Lung (tissue), 12 donors: Measurements from ENCODE around the gene INHBC. TPM values are rescaled to one million over a fixed set of nuclear protein-coding genes. Genes with fewer than 3 reads are reported as not detected.
"Not testable (repeated sequence)": the region's sequence is repeated elsewhere in the genome, so short reads cannot be mapped to it uniquely, and the experiment has no call there.

Experiments used
- ATAC-seq: fragments of 200-7000 bp; cut with Tn5 transposase; one replicate; pipeline ENCODE4 v1.9.1; 2020; ENCODE audit warnings: moderate number of reproducible peaks; ENCODE audit not compliant: insufficient read depth, low FRiP score
- DNase-seq, 3 donors: peaks; one replicate each; pipeline ENCODE4 v3.0.0-alpha.2; 2013 to 2017
- H3K27ac ChIP-seq, 2 donors: one replicate each; pipeline ENCODE4 v1.5.1; 2013; ENCODE audit warnings: mild to moderate bottlenecking in 2 of 2, moderate library complexity in 2 of 2, control low read depth in 1 of 2, inconsistent platforms in 1 of 2, low read depth in 1 of 2, low read length in 1 of 2
- H3K27me3 ChIP-seq, 3 donors: one replicate each; pipeline ENCODE4 v1.5.1; 2013; ENCODE audit warnings: low read length in 2 of 3; ENCODE audit not compliant: control insufficient read depth in 3 of 3, insufficient read depth in 3 of 3
- H3K36me3 ChIP-seq, 4 donors: one replicate each; pipeline ENCODE4 v1.5.1; 2013; ENCODE audit warnings: low read length in 4 of 4, mild to moderate bottlenecking in 1 of 4, moderate library complexity in 1 of 4; ENCODE audit not compliant: control insufficient read depth in 4 of 4, insufficient read depth in 4 of 4
- H3K4me1 ChIP-seq, 5 donors: one replicate each; pipeline ENCODE4 v1.5.1; 2013; ENCODE audit warnings: low read length in 5 of 5, mild to moderate bottlenecking in 2 of 5, moderate library complexity in 1 of 5; ENCODE audit not compliant: control insufficient read depth in 5 of 5, insufficient read depth in 5 of 5
- H3K4me3 ChIP-seq: one replicate; pipeline ENCODE4 v1.5.1; 2013; ENCODE audit warnings: mild to moderate bottlenecking, control low read depth, moderate library complexity
- H3K9ac ChIP-seq, 2 donors: one replicate each; pipeline ENCODE4 v1.5.1; 2013; ENCODE audit warnings: low read length in 2 of 2, control low read depth in 1 of 2; ENCODE audit not compliant: insufficient read depth in 1 of 2
- H3K9me3 ChIP-seq, 4 donors: one replicate each; pipeline ENCODE4 v1.5.1; 2013; ENCODE audit warnings: low read length in 3 of 4, mild to moderate bottlenecking in 1 of 4, moderate library complexity in 1 of 4; ENCODE audit not compliant: control insufficient read depth in 4 of 4, insufficient read depth in 3 of 4
- CTCF ChIP-seq: IDR thresholded peaks from 2 replicates; pipeline ENCODE4 v1.5.1; 2012; ENCODE audit warnings: mild to moderate bottlenecking; ENCODE audit errors: control extremely low read depth, extremely low read depth
- WGBS, 2 donors: extraction: QIAGEN DNeasy Blood & Tissue Kit; methylation state at CpG; one replicate each; pipeline ENCODE4 v1.1.7; 2013; 5-methylcytosine and 5-hydroxymethylcytosine counted together
- polyA plus RNA-seq, 2 donors: library from polyadenylated mRNA; stranded (reverse); fragments of 200-250 nt; gene quantifications; one replicate each; pipeline ENCODE4 v1.2.1, GENCODE V29; 2013
- total RNA-seq, 2 donors: library from RNA; depleted of rRNA in 1 of 2; stranded (reverse); fragments of >200 nt in 1 of 2; gene quantifications; one replicate each; pipeline ENCODE4 v1.2.1, GENCODE V29; 2014 to 2021
- donor health status: control.
- donor health status: control.
- donor health status: Bipolar disorder and iron deficiency.
- donor health status: healthy.
- donor health status: DM: yes; HTN: yes; CAD: no.

INHBC gene
- total and polyA plus RNA-seq, 4 donors: 0.02 TPM; not detected in 3

GRCh38 chr12:57404966-57405640, 29.5 kb upstream of the INHBC start:
- H3K27ac ChIP-seq: no peak overlapping the region
- 95 to 97% methylated on average over 5 of the region's 5 CpGs for WGBS, 2 donors
- DNase-seq: no peak
- no peaks in the 10 kb centered on the region for H3K27me3 ChIP-seq
- no peak for ATAC-seq
- no peaks in the 10 kb centered on the region for H3K9me3 ChIP-seq
- no peak overlapping the region for H3K4me3 ChIP-seq
- no peak for TF ChIP-seq CTCF
- no peaks in the 10 kb centered on the region for H3K4me1 ChIP-seq
- no peaks in the 10 kb centered on the region for H3K36me3 ChIP-seq
- no peak overlapping the region for H3K9ac ChIP-seq

GRCh38 chr12:57410534-57410933, 24.1 kb upstream of the INHBC start:
- no peak for DNase-seq
- no peak for ATAC-seq
- peaks cover 0 to 3% (median 0%) of the 10 kb centered on the region in 5 donors for H3K4me1 ChIP-seq
- H3K27ac ChIP-seq: no peak overlapping the region
- TF ChIP-seq CTCF: no peak
- no peak overlapping the region for H3K9ac ChIP-seq
- no peaks in the 10 kb centered on the region for H3K27me3 ChIP-seq
- no peak overlapping the region for H3K4me3 ChIP-seq
- peaks cover 0 to 1% (median 0%) of the 10 kb centered on the region in 4 donors for H3K36me3 ChIP-seq
- 79 to 90% methylated on average over 4 of the region's 4 CpGs for WGBS, 2 donors
- H3K9me3 ChIP-seq: no peaks in the 10 kb centered on the region

GRCh38 chr12:57414160-57414559, 20.4 kb upstream of the INHBC start:
- not testable (repeated sequence) for H3K27ac ChIP-seq, ATAC-seq, H3K4me1 ChIP-seq, H3K9ac ChIP-seq, H3K36me3 ChIP-seq, H3K4me3 ChIP-seq, H3K9me3 ChIP-seq, H3K27me3 ChIP-seq, DNase-seq
- WGBS, 2 donors: 91 to 92% methylated on average over 6 of the region's 6 CpGs

- H3K27ac ChIP-seq: no peak overlapping the region
- TF ChIP-seq CTCF: no peak
- no peaks in the 10 kb centered on the region for H3K27me3 ChIP-seq
- H3K4me3 ChIP-seq: no peak overlapping the region
- WGBS, 2 donors: 94% methylated on average over 2 of the region's 2 CpGs
- DNase-seq: no peak
- peaks cover 0 to 9% (median 0%) of the 10 kb centered on the region in 5 donors for H3K4me1 ChIP-seq
- no peak for ATAC-seq
- no peak overlapping the region for H3K9ac ChIP-seq
- peaks cover 0 to 5% (median 2%) of the 10 kb centered on the region in 4 donors for H3K36me3 ChIP-seq
- H3K9me3 ChIP-seq: no peaks in the 10 kb centered on the region
Observed at GRCh38 chr12:57415088-57415487, 19.5 kb upstream of the INHBC start.
